Stimulated activated CD4-positive, alpha-beta T cell treated with anti-CD3 and anti-CD28 coated beads, Interleukin-4, amount 100 ng/mL, for 24 hours (primary cell): ENCODE data around the gene EVC2.

Source experiments
- DNase-seq: peaks from one replicate; pipeline ENCODE4 v3.0.0-alpha.2; 2020

EVC2 gene

DNA sequence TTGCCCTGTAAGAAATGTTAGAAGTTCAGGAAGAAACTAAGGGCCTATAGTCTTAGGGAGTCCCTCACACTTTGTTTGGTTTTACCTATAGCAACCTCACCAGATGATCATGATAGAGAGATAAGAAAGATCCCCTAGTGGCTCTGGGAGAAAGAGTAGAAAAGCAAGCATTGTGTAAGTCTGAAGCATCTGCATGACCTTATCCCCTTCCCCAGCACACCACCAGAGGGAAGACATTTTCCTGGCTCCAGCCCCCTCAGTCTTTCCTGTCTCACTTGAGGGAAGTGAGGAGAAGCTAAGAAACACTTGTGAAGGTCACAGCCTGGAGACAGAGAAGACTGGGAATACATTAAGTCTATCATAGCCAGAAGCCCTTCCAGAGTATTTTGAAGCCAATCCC lies 154.0 kb downstream of the EVC2 start:
- DNase-seq, result no peak

- no peak for DNase-seq
Observed at GRCh38 chr4:5553801-5554200, 154.6 kb downstream of the EVC2 start.

DNA sequence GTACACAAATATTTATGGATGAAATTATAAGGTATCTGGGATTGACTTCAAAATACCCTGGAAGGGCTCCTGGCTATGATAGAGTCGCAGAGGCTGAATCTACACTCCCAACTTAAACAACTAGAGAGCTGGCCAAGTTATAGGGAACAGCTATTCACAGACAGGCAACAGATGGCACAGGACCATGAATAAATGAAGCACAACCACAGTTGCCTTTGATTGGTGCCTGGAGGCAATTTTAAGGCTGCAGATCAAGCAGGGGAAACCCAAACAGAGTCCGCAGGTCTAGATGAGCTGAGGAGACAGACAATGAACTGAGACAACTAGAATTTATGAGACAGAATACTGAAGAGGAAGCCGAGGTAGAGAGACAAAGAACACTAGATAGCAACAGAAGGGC lies 155.9 kb downstream of the EVC2 start:
- no peak for DNase-seq

DNA sequence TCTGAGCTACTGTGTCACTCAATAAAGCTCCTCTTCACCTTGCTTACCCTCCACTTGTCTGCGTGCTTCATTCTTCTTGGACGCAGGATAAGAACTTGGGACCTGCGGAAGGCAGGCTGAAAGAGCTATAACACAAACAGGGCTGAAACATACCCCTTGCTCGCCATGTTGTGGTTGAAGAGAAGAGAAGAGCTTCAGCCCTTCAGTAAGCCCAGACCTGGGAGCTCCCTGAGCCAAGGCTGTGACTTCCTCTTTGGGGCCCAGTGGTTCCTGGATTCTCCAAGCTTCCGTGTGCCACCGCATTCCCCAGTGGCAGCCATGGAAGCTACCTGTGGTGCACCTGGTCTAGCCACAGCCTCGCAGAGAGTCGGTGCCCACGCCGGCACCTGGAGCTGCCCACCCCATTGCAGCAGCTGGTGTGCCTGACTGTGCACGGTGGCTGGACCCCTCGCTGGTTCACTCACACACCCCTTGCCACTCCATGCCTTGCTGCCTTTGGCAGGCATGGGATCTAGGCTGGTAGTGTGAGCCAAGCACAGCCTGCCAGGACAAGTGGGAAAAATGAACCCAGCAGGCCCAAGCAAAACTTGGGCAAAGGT lies 160.6 kb downstream of the EVC2 start:
- DNase-seq, result no peak

DNA sequence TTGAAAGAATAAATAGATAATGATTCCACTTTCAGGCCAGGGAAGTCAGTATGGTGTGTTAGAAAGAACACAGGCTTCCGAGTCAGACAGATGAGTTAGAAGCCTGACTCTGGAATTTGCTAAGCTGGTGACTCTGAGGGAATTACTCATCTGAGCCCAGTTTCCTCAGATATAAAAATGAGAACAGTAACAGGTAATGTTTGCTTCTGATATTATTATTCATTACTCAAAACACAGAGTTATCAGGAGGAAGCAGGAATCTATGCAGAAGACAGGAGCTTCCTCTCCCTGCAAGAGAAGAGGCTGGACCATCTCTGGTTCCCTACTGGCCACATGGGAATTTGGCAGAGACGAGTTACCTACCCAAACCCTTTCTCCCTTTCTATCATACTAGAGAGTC lies 163.1 kb downstream of the EVC2 start:
- no peak for DNase-seq

DNA sequence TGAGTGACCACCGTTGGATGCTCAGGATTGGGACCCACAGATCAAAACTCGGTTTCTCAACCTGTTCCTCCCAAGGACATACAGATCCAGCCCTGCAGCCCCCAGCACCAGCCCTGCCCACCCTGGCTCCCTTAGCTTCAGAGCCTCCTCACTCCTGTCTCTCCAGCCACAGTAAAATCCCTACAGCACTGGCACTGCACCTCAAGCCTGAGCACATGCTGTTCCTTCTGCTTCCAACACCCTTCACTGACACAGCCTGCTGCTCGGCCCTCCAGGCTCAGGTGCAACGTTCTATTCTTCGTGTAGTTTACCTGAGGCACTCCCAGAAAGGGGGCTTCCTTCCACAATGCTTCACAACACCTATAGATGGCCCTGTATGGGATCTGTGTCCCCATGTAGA lies 163.6 kb downstream of the EVC2 start:
- DNase-seq, result no peak

DNA sequence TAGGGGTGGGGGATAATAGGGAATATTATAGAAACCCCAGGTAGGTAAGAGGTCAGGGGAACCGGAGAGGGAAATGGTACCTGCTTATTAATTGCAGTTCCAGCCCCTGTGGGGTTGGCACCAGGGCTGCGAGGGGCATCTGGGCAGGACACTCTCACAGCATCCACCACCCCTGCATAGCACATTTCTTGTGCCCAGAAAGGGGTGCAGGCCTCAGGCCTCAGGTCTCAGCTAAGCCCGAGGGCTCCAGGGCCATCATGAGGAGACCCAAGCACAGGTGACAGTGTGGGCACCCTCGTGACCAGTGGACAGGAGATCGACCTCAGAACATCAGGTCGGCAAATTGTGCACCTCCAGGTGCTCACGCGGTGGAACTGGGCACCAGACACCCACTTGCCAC lies 164.7 kb downstream of the EVC2 start:
- DNase-seq, result no peak

GRCh38 chr4:5541169-5541568 lies 167.2 kb downstream of the EVC2 start:
- no peak for DNase-seq

DNA sequence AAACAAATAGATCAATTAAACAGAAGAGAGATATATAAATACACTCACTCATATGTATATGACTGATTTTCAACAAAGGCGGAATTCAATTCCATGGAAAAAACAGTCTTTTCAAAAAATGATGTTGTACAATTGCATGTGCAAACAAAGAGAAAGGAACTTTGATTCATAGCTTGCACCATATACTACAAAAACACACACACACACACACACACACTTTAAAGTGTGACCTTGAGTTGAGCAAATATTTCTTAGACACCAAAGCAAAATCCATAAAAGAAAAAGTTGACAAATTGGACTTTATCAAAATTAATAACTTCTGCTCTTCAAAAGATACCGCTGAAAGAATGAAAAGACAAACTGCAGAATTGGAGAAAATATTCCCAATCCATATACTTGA lies 168.8 kb downstream of the EVC2 start:
- DNase-seq, result no peak

DNA sequence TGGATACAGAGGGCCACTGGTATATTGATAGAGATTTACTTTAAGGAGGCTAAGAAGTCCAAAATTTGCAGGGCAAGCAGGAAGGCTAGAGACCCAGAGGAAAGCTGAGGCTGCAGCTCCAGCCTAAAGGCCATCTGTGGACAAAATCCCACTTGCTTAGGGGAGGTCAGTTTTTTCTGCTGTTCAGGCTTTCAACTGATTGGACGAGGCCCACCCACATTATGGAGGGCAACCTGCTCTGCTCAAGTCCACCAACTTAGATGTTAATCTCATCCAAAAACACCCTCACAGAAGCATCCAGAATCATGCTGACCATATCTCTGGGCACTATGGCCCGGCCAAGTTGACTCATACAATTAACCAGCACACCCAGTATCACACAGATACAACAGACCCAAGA lies 176.3 kb downstream of the EVC2 start:
- no peak for DNase-seq

GRCh38 chr4:5528031-5528436 lies 180.3 kb downstream of the EVC2 start:
- no peak for DNase-seq

DNA sequence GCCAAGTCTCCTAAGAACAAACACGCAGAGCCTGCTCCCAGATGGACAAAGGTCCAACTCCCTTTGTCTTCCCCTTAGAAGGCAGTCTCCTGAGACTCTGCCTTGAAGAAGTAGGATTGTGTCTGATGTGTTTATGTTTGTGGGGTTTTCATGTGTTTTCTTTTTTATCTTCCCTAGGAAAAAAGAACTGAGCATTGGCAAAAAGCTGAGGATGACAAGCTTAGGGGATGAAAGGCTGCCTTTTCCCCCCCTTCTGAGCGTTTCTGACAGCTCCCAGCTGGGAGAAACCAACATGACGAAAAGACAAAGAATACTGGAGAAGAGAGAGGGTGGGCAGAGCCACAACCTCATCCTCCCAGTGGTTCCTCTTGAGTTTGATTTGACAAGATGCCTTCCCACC lies 181.1 kb downstream of the EVC2 start:
- DNase-seq, result no peak

GRCh38 chr4:5526080-5526846 lies 182.1 kb downstream of the EVC2 start:
- no peak for DNase-seq

GRCh38 chr4:5524446-5525299 lies 183.7 kb downstream of the EVC2 start:
- DNase-seq, result no peak

DNA sequence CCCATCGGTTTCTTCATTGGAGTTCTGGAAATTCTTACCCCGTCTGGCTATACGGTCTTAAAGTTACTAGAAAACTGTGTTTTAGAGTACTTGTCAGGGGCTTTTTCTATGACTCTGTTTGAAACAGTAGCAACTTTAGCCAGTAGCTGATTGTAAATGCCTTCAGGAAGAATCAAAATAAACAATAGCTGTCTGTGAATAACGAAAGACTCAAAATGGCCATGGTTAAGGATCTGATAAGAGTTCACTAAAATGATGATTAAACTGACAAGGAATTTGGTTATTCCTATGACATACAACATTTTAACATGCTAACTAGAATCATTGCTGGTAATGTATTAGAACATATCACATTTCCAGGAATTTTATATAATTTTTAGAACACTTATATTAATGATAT lies 191.0 kb downstream of the EVC2 start:
- no peak for DNase-seq

- no peak for DNase-seq
Observed at GRCh38 chr4:5515646-5516045, 192.7 kb downstream of the EVC2 start.
